HG02970 (cell line): ENCODE data around the gene SLC22A15.
"Not testable (repeated sequence)": the region's sequence is repeated elsewhere in the genome, so short reads cannot be mapped to it uniquely, and the experiment has no call there.

Source experiments
- ATAC-seq: cut with Tn5 transposase; IDR thresholded peaks from one replicate; pipeline ENCODE4 v1.9.1; 2021; ENCODE audit warnings: mild to moderate bottlenecking, moderate library complexity, moderate number of reproducible peaks; ENCODE audit not compliant: unreplicated experiment, low FRiP score

SLC22A15 gene

DNA sequence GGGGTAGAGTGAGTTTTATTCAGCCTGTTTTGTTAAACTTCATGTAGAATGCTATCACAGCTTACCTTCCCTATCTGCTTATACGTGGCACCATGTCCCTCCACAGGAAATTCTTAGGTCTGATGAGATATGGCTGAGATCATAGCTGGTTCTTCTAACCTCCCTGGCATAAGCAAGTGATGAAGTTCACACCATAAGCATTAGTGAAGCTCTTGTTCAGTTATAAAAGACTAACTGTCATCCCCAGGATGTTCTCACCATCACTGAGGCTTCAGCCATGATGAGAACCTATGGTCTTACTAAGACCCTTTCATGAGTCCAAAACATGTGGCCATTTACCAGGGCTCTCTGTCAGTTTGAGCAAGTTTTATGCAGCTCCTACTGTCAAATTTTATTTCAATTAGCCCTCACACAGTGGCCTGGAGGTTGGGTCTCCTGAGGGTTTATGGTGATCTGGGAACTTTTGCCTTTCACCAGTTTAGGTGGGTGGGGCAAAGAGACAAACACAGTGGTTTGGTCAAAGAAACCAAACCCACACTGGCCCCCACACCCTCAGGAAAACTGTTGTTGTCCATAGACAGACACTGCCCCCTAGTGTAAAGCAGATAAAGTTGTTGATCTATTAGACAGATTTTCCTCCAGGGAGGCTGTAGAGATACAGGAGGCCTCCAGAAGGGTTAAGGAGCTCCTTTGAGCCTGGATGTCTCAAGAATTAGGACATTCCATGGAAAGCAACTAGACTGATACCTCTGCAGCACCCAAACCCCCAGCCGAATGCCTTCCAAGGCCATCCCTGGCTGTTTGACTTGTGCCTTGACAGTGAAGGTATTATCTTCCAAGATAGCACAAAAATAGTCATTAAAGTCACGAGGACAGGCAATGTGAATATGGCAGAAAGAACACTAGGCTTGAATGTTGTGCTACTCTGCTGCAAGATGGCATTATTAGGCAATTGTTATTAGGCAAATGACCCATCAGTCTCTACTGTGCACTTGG is 5.0 kb downstream of the SLC22A15 start:
- ATAC-seq: no peak

DNA sequence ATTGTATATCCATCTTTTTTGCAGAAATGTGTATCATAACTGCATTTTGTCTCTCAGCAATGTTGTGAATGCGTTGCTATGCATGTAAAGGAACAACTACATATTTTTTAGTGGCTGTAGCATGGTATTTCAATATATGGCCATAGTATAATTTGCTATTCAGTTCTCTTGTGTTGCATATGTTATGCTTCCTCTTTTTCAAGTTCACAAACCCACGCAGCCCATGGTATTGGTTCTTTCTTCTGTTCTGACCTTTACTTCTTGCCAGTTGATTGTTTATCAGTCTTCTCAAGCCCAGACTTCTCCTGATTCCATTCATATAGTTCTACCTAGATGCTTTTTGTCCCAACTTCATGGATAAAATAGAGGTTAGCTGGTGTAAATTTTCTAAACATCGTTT is 6.1 kb downstream of the SLC22A15 start:
- ATAC-seq: no peak

GRCh38 chr1:115983584-115983983 is 7.3 kb downstream of the SLC22A15 start:
- no peak for ATAC-seq

- ATAC-seq: no peak
These were observed 11.3 kb downstream of the SLC22A15 start for GRCh38 chr1:115987623-115988022.

GRCh38 chr1:115988953-115989352 is 12.6 kb downstream of the SLC22A15 start:
- no peak for ATAC-seq

DNA sequence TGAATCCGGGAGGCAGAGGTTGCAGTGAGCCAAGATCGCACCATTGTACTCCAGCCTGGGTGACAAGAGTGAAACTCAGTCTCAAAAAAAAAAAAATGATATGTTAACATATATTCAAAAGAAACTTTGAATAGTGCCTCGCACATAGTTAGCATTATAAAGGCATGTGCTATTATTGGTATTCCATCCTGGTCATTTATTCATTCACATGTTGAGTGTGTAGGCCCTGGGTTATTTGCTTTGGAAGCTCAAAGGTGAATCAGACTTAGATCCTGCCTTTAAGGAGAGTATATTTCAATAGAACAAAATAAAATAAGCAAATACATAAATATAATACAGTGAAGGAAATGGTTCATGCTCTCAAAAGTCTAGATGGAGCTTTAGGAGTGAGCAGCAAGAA is 13.4 kb downstream of the SLC22A15 start:
- ATAC-seq: no peak

DNA sequence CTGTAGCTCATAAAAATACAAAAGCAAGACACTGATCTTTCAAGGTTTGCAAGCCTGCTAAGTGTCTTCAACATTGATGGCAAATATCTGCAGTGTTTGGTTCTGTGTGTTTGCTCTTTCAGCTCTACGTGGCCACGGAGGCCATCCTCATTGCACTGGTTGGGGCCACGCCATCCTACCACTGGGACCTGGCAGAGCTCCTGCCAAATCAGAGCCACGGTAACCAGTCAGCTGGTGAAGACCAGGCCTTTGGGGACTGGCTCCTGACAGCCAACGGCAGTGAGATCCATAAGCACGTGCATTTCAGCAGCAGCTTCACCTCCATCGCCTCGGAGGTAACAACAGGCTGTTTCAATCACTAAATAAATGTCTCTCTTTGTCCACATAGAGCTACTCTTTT is 15.6 kb downstream of the SLC22A15 start:
- ATAC-seq: no peak

DNA sequence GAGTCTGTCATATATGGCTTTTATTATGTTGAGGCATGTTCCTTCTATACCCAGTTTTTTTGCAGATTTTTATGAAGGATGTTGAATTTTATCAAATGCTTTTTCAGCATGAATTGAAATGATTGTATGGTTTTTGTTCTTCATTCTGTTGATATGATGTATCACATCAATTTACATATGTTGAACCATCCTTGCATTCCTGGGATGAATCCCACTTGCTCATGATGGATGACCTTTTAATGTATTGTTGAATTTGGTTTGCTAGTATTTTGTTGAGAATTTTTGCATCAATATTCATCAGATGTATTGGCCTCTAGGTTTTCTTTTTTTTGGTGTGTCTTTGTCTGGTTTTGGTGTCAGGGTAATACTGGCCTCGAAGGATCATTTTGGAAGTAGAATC is 21.6 kb downstream of the SLC22A15 start:
- not testable (repeated sequence) for ATAC-seq

GRCh38 chr1:116001739-116002487 is 25.6 kb downstream of the SLC22A15 start:
- no peak for ATAC-seq

GRCh38 chr1:116002781-116003420 is 26.6 kb downstream of the SLC22A15 start:
- no peak for ATAC-seq

DNA sequence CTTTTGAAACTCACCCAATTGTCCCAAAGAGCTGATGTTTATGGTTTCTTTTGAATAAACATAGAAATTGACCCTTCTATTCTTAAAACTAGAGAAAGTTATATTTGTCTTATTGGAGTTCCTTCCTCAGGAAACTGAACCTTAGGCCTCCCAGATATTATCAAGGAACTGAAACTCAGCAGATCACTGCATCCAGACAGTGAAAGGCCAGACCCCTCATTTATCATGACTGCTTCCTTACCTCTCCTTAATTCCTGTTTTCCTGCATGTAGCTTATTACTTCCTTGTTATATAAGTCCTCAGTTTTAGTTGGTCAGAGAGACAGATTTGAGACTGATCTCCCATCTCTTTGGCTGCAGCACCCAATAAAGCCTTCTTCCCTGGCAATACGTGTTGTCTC is 27.5 kb downstream of the SLC22A15 start:
- ATAC-seq: no peak

DNA sequence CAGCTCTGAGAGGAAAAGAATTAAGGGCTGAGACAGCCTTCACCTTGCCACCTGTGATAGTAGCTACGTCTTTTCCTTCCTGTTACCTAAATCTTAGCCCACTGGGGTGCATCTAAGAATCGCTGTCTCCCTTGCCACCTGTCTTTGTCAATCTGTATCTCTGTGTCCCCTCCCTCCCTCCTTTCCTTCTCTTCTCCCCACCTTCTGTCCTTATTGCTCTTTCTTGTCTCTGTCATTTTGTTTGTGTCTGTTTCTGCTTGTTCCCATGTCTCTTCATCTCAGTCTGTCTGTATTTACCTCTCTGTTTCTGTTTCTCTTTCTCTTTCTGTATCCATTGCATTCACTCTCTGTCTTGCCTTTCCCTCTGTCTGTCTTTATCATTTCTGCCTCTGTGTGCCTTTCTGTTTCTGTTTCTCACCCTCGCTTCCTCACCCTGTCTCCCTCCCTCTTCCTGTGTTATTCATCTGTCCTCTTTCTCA is 30.2 kb downstream of the SLC22A15 start:
- peak; percentile 86 for ATAC-seq

GRCh38 chr1:116008656-116009390 is 32.5 kb downstream of the SLC22A15 start:
- ATAC-seq: no peak

DNA sequence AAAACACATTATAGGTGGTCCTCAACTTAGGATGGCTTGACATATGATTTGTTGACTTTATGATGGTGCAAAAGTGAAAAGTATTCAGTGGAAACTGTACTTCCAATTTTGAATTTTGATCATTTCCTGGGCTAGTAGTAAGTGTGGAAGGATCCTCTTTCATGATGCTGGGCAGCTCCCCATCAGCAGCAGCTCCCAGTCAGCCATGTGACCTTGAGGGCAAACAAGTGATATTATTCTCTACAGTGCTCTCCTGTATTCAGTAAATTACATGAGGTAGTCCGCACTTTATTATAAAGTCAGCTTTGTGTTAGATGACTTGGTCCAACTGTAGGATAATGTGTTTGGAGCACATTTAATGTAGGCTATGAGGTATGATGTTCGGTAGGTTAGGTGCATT is 36.4 kb downstream of the SLC22A15 start:
- no peak for ATAC-seq

DNA sequence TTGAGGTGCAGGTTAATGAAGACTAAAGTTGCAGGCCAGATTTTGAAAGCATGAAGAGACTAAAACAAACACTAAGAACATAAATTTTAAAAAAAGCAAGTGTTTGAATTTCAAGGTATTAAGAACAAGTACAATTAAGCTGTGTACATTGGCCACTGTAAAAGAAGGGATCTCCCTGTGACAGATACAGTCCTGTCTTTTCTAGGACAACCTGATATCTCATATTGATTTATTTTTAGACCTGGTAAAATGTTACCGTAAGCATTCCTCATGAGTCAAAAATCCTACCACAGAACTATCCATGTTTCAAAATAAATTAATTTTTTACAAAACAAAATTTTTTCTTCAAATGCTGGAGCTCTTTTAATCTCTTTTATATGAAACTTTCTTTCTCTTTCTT is 39.4 kb downstream of the SLC22A15 start:
- ATAC-seq: no peak

DNA sequence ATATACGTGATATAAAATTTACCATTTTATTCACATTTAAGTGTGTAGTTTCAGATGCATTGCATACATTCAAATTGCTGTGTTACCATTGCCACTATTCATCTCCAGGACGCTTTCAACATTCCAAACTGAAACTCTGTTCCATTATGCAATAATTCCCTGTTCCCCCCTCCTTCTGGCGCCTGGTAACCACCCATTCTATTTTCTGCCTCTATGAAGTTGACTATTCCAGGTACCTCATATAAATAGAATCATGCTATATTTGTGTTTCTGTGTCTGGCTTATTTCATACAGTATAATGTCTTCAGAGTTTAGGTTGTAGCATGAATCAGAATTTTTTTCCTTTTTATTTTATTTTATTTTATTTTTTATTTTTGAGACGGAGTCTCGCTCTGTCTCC is 41.7 kb downstream of the SLC22A15 start:
- no peak for ATAC-seq

DNA sequence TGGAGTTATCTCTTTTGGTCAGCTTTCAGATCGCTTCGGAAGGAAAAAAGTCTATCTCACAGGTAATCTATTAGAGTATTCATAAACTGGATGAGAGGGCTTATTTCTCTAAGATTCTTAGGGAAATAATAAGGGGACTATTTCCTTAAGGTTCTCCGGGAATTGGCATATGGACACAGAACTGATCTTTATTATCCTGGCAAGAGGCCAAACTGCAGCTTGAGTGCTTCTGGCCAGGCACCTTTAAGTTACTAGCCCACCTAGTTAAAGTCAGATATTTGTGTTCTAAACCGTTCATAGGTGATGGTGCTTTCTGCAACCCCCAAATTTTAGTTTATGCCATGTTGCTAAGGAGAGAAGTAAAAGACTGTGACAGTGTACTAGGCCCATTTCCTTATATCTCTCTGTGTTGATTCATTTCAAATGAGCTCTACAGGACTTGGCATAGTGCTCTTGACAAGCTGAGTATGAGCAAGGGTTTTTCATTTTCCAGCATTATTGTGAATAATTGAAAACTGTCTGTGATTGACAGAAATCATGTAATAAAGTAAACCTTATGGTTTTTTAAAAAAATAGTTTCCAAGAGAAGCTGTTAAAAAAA is 43.4 kb downstream of the SLC22A15 start:
- ATAC-seq: no peak

GRCh38 chr1:116020668-116021272 is 44.5 kb downstream of the SLC22A15 start:
- peak; percentile 64 for ATAC-seq

DNA sequence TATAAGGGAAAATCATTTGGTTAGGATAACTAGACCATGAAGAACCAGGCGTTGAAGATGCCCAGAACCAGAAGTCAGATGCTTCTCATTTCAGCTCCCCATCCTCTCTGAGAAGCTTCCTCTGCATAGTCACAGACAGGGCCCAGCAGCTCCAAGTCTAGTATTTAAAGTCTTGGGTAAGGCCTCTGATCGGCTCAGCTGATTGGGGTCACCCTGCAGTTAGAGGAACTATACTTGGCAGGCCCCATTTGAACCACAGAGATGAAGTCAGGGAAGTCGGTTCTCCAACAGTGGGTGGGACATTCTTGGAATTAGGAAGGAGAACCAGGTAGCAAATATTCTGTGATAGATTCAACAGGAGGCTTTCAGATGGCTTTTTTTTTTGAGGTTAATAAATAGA is 48.3 kb downstream of the SLC22A15 start:
- no peak for ATAC-seq
